H1 (cell line): ENCODE data around the gene TRAPPC2L. TPM values are rescaled to one million over a fixed set of nuclear protein-coding genes. Genes with fewer than 3 reads are reported as not detected.

Source experiments
- BCL11A ChIP-seq, 2 experiments: IDR thresholded peaks; one replicate each; pipeline ENCODE4 v1.6.1; 2011; ENCODE audit warnings: low read depth in 2 of 2, low read length in 2 of 2, mild to moderate bottlenecking in 2 of 2
- JUN ChIP-seq: IDR thresholded peaks from 2 replicates; pipeline ENCODE4 v1.6.1; 2011; ENCODE audit warnings: low read depth, mild to moderate bottlenecking, improper control_type of control experiment, low read length
- JUND ChIP-seq: IDR thresholded peaks from 2 replicates; pipeline ENCODE4 v1.6.1; 2011; ENCODE audit warnings: mild to moderate bottlenecking, improper control_type of control experiment, low read length
- MAFK ChIP-seq: IDR thresholded peaks from 2 replicates; pipeline ENCODE4 v1.6.1; 2012; ENCODE audit warnings: low read depth, mild to moderate bottlenecking, improper control_type of control experiment, low read length
- POU5F1 ChIP-seq: IDR thresholded peaks from 2 replicates; pipeline ENCODE4 v1.6.1; 2011; ENCODE audit warnings: low read depth, mild to moderate bottlenecking, low read length, moderate library complexity
- SAP30 ChIP-seq: fragments of 300-600 bp; sonication (generic); IDR thresholded peaks from 2 replicates; pipeline ENCODE4 v1.7.1; 2012; ENCODE audit warnings: low read length, moderate library complexity, mild to moderate bottlenecking, inconsistent platforms; ENCODE audit not compliant: insufficient read depth, insufficient replicate concordance
- SP1 ChIP-seq: IDR thresholded peaks from 2 replicates; pipeline ENCODE4 v1.6.1; 2011; ENCODE audit warnings: low read depth, low read length
- SRF ChIP-seq: IDR thresholded peaks from 2 replicates; pipeline ENCODE4 v1.6.1; 2011; ENCODE audit warnings: mild to moderate bottlenecking, low read depth, low read length, moderate library complexity
- TAF1 ChIP-seq: IDR thresholded peaks from 2 replicates; pipeline ENCODE4 v1.6.1; 2011; ENCODE audit warnings: mild to moderate bottlenecking, low read depth, low read length
- polyA plus RNA-seq, 7 experiments: library from polyadenylated mRNA; depleted of rRNA in 3 of 7; stranded (reverse) in 5 of 7; unstranded in 2 of 7; fragments of >200 nt in 5 of 7; fragments of 200-250 nt in 2 of 7; gene quantifications; 1 replicate in 5 of 7; 2 replicates in 1 of 7; 4 replicates in 1 of 7; pipeline versions ENCODE4 v1.2.1 to v1.2.3, GENCODE V29; 2011 to 2013; ENCODE audit warnings: missing spikeins in 2 of 7, mixed read lengths in 2 of 7
- total RNA-seq: library from RNA; stranded (reverse); fragmentation: NEBNext Ultra II Directional; extraction: Animal tissue kit (Norgen Biotek cat#: 25700); gene quantifications from 2 replicates; pipeline ENCODE4 v1.2.1, GENCODE V29; 2021

Gene TRAPPC2L
- total and polyA plus RNA-seq, 2 of the 8 experiments (the other 6 are each of a cell fraction or from before 2014, with no cell fraction given): 98.7 to 133 TPM

GRCh38 chr16:88811769-88812512 is 45.0 kb upstream of the TRAPPC2L start, which contains the start of gene APRT (continued):
- TF ChIP-seq JUN (no peak), TAF1 (peak; percentile 81), BCL11A (IDR thresholded peaks at IDR 0.05; ENCODE audit: low read depth in 2 of 2, low read length in 2 of 2) (no peak), SRF (no peak), SP1 (no peak; the same call in 1 of the 2 replicates), MAFK (peak; percentile 71; the same call in 1 of the 2 replicates), JUND (no peak), SAP30 (no peak), POU5F1 (no peak)
